Measurements from ENCODE around the gene AP1S3.

GRCh38 chr2:223762853-223763252 lies 74.5 kb downstream of the AP1S3 start:
- no peak for TF ChIP-seq TAF1 (IDR thresholded peaks at IDR 0.05; ENCODE audit: borderline replicate concordance, insufficient read depth, low read length)
- no peak for TF ChIP-seq POLR2AphosphoS5 (IDR thresholded peaks at IDR 0.05; ENCODE audit: low read depth, low read length)
- TF ChIP-seq REST (IDR thresholded peaks at IDR 0.05; ENCODE audit: insufficient read depth in 1 of 2, low read depth in 2 of 2, low read length in 2 of 2), result no peak
- TF ChIP-seq FOXP2 (optimal IDR thresholded peaks at IDR 0.05; ENCODE audit: borderline replicate concordance, extremely low read depth, extremely low read length, insufficient read depth), result no peak

All from PFSK-1 (cell line).